HUDEP-2 (cell line): Measurements from ENCODE around the gene MCC.

Experiments used
- DNase-seq, 76 experiments: peaks; one replicate each; lab custom pipeline; 2025; ENCODE audit not compliant: unreplicated experiment in 76 of 76; lab: John Stamatoyannopoulos, UW

MCC gene

DNA sequence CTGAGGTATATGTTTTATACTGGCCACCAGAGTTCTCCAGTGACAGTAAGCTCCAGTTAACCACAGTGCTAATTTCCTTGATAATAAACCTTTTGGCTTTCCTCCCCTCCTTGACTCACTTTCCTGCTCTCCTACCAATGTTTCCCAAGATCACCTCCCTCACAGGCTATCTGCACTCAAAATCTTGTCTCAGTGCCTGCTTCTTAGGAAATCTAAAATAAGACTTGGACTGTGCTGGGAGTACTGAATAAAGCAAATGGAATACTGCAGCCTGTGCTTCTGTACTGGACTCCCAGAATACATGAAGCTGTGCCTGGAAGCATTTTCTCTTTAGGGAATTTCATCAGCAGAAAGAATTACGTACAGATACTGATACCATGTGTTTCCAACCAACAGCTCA, 513.4 kb downstream of the MCC start:
- no peak for DNase-seq

DNA sequence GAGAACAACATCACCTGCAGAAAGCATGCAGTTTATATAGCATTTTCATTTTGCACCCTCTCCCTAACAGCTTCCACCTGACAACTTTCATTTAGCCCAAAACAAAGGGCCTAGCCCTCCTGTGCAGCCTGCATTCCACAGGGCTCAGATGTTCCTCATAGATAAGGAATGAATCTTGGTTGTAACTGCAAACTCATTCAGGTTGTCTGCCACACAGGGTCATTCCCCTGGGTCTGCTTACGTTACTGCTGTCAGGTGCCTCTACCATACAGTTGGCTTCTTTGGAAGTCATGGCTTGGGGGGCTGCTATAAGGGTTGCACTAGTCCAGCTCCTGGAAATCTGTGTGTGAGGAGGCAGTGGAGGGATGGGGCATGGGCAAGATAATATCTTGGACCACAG, 514.3 kb downstream of the MCC start:
- peak in 12 of 76 experiments; percentile 2 to 47 (median 12) for DNase-seq

DNA sequence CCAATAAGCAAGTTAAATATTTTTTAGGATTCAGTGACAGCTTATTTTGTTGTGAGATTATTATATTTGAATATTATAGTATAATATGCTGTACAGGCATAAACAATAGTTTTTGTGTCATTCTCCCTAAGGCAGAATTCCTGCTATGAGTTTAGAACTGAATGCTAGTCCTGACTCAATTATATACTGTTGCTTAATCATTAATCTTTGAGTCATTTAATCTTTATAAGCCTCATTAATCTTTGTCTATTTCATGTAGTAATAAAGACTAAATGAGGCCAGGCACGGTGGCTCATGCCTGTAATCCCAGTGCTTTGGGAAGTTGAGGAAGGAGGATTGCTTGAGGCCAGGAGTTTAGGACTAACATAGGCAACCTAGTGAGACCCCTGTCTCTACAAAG, 515.2 kb downstream of the MCC start:
- no peak for DNase-seq
